HEK293 (cell line): Measurements from ENCODE around the gene CDCA4.

Experiments
- CTCF ChIA-PET: fragments of 350-600 bp; formaldehyde crosslinking; extraction: SDS; loops from one replicate; lab custom pipeline; 2021; ENCODE audit warnings: antibody characterized with exemption; lab: Yijun Ruan, JAX
- POLR2A ChIA-PET: fragments of 300-600 bp; formaldehyde crosslinking; extraction: SDS; loops from one replicate; lab custom pipeline; 2020; ENCODE audit warnings: antibody characterized with exemption, inconsistent platforms; lab: Yijun Ruan, JAX
- H3K27ac ChIP-seq: fragments of 200-500 bp; sonication (Bioruptor generic); 2 replicates; pipeline ENCODE4 v1.5.1; 2014; ENCODE audit warnings: low read depth, low read length, control low read depth, inconsistent platforms; ENCODE audit errors: extremely low read depth
- H3K36me3 ChIP-seq, 2 experiments: fragments of 200-500 bp in 1 of 2; sonication (Bioruptor generic) in 1 of 2; 1 replicate in 1 of 2; 2 replicates in 1 of 2; pipeline ENCODE4 v1.5.1; 2014 to 2017; ENCODE audit warnings: inconsistent platforms in 2 of 2, low read length in 2 of 2; ENCODE audit not compliant: control insufficient read depth in 2 of 2, insufficient read depth in 1 of 2
- H3K4me1 ChIP-seq: fragments of 200-500 bp; sonication (Bioruptor generic); 2 replicates; pipeline ENCODE4 v1.5.1; 2014; ENCODE audit warnings: mild to moderate bottlenecking, low read length, inconsistent platforms; ENCODE audit not compliant: control insufficient read depth, insufficient read depth
- H3K4me3 ChIP-seq: 2 replicates; pipeline ENCODE4 v1.5.1; 2011; ENCODE audit warnings: low read depth, mild to moderate bottlenecking, control low read depth, low read length, moderate library complexity
- H3K9me3 ChIP-seq: fragments of 200-500 bp; sonication (Bioruptor generic); 2 replicates; pipeline ENCODE4 v1.5.1; 2014; ENCODE audit warnings: low read depth, low read length, inconsistent platforms; ENCODE audit not compliant: control insufficient read depth, insufficient read depth
- GFI1B ChIP-seq: fragments of 450-650 bp; formaldehyde crosslinking; IDR thresholded peaks from 2 replicates; pipeline ENCODE4 v1.5.1; 2016; ENCODE audit warnings: missing biosample characterization, missing genetic modification characterization
- MZF1 ChIP-seq: fragments of 450-650 bp; formaldehyde crosslinking; IDR thresholded peaks from 2 replicates; pipeline ENCODE4 v1.5.1; 2017; ENCODE audit warnings: missing biosample characterization, missing genetic modification characterization, borderline replicate concordance
- TRIM28 ChIP-seq: IDR thresholded peaks from 2 replicates; pipeline ENCODE4 v1.6.1; 2011; ENCODE audit warnings: low read length, control low read depth, borderline replicate concordance
- ZBTB6 ChIP-seq: fragments of 450-650 bp; formaldehyde crosslinking; IDR thresholded peaks from 2 replicates; pipeline ENCODE4 v1.5.1; 2017; ENCODE audit warnings: missing biosample characterization, missing genetic modification characterization
- ZBTB7A ChIP-seq: fragments of 450-650 bp; formaldehyde crosslinking; IDR thresholded peaks from 2 replicates; pipeline ENCODE4 v1.5.1; 2016; ENCODE audit warnings: low read depth, missing biosample characterization, missing genetic modification characterization
- ZNF138 ChIP-seq: fragments of 450-650 bp; formaldehyde crosslinking; IDR thresholded peaks from 2 replicates; pipeline ENCODE4 v1.5.1; 2016; ENCODE audit warnings: missing biosample characterization, missing genetic modification characterization, borderline replicate concordance
- ZNF274 ChIP-seq, 2 experiments: fragments of 200-500 bp in 1 of 2; fragments of 450-650 bp in 1 of 2; sonication (Bioruptor generic) in 1 of 2; formaldehyde crosslinking in 1 of 2; IDR thresholded peaks; 2 replicates each; pipeline versions ENCODE4 v1.5.1 to v1.6.1; 2014 to 2016; ENCODE audit warnings: borderline replicate concordance in 1 of 2, inconsistent platforms in 1 of 2, low read length in 1 of 2, missing biosample characterization in 1 of 2, missing genetic modification characterization in 1 of 2
- ZNF366 ChIP-seq: fragments of 450-650 bp; formaldehyde crosslinking; conservative IDR thresholded peaks from 2 replicates; pipeline ENCODE4 v1.5.1; 2016; ENCODE audit warnings: missing biosample characterization, missing genetic modification characterization
- ZXDB ChIP-seq: fragments of 450-650 bp; formaldehyde crosslinking; IDR thresholded peaks from 2 replicates; pipeline ENCODE4 v1.5.1; 2016; ENCODE audit warnings: missing biosample characterization, missing genetic modification characterization
- TF ChIP-seq, protein P1 (sequence below): fragments of 450-650 bp; formaldehyde crosslinking; IDR thresholded peaks from 2 replicates; pipeline ENCODE4 v1.5.1; 2016; ENCODE audit warnings: missing biosample characterization, missing genetic modification characterization
- TF ChIP-seq, protein P2 (sequence below): fragments of 450-650 bp; formaldehyde crosslinking; IDR thresholded peaks from 2 replicates; pipeline ENCODE4 v1.5.1; 2016; ENCODE audit warnings: missing biosample characterization, missing genetic modification characterization, borderline replicate concordance
- TF ChIP-seq, protein P3 (sequence below): fragments of 450-650 bp; formaldehyde crosslinking; conservative IDR thresholded peaks from 2 replicates; pipeline ENCODE4 v1.5.1; 2016; ENCODE audit warnings: low read depth, missing biosample characterization, missing genetic modification characterization

Gene CDCA4

GRCh38 chr14:105047283-105048016 lies 26.6 kb upstream of the CDCA4 start:
- Histone ChIP-seq H3K27ac (no peak overlapping the region), H3K4me1 (peaks cover 2% of the 10 kb centered on the region; the same call in 1 of the 2 replicates), H3K4me3 (no peak overlapping the region), H3K36me3 (no peaks in the 10 kb centered on the region), H3K9me3 (no peaks in the 10 kb centered on the region)
- ChIA-PET POLR2A (no interaction called here), CTCF (interaction anchor here (0.5 to 8.3 kb wide), 9 partner anchors 11 to 305 kb away, joined by 3 to 109 read pairs (median 7); partner anchors contain the start of gene CDCA4)
- TF ChIP-seq ZNF138 (no peak), MZF1 (no peak)

DNA sequence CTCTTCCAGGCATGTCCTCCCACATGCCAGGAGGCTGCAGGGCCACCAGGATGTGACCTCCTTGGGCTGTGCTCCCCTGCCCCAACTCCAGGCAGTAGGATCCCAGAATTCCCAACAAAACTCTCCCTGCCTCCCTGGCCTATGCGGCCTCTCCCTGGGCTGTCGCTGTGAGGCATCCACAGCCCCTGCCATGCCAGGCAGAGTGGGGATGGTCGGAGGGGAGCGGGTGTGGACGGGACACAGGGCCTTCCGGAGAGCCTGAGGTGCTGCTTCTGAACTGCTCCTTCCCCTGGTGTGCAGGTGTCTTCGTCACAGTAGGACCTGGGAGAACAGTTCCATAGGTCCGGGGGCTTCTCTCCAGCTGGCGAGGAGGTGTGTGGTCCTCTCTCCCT lies 26.0 kb upstream of the CDCA4 start:
- Histone ChIP-seq H3K36me3 (no peaks in the 10 kb centered on the region), H3K9me3 (no peaks in the 10 kb centered on the region), H3K27ac (no peak overlapping the region), H3K4me3 (no peak overlapping the region), H3K4me1 (peaks cover 2% of the 10 kb centered on the region; the same call in 1 of the 2 replicates)
- POLR2A ChIA-PET: no interaction called here
- CTCF ChIA-PET: interaction anchor here (0.5 to 8.3 kb wide), 21 partner anchors 12 to 351 kb away, joined by 3 to 109 read pairs (median 5); partner anchors contain the start of genes CDCA4 and PLD4
- TF ChIP-seq, protein P1, sequence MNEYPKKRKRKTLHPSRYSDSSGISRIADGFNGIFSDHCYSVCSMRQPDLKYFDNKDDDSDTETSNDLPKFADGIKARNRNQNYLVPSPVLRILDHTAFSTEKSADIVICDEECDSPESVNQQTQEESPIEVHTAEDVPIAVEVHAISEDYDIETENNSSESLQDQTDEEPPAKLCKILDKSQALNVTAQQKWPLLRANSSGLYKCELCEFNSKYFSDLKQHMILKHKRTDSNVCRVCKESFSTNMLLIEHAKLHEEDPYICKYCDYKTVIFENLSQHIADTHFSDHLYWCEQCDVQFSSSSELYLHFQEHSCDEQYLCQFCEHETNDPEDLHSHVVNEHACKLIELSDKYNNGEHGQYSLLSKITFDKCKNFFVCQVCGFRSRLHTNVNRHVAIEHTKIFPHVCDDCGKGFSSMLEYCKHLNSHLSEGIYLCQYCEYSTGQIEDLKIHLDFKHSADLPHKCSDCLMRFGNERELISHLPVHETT (tag by site-specific recombination): no peak
- TF ChIP-seq ZBTB6 (tag by site-specific recombination) (no peak), ZNF274 (IDR thresholded peaks at IDR 0.05; ENCODE audit: low read length) (no peak), ZNF274 (tag by site-specific recombination; IDR thresholded peaks at IDR 0.05; ENCODE audit: borderline replicate concordance) (no peak), ZBTB7A (tag by site-specific recombination) (no peak), ZNF366 (tag by site-specific recombination) (no peak), TRIM28 (no peak), GFI1B (tag by site-specific recombination) (no peak), ZXDB (tag by site-specific recombination) (no peak)
- TF ChIP-seq, protein P2, sequence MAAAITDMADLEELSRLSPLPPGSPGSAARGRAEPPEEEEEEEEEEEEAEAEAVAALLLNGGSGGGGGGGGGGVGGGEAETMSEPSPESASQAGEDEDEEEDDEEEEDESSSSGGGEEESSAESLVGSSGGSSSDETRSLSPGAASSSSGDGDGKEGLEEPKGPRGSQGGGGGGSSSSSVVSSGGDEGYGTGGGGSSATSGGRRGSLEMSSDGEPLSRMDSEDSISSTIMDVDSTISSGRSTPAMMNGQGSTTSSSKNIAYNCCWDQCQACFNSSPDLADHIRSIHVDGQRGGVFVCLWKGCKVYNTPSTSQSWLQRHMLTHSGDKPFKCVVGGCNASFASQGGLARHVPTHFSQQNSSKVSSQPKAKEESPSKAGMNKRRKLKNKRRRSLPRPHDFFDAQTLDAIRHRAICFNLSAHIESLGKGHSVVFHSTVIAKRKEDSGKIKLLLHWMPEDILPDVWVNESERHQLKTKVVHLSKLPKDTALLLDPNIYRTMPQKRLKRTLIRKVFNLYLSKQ (tag by site-specific recombination): no peak
- TF ChIP-seq, protein P3, sequence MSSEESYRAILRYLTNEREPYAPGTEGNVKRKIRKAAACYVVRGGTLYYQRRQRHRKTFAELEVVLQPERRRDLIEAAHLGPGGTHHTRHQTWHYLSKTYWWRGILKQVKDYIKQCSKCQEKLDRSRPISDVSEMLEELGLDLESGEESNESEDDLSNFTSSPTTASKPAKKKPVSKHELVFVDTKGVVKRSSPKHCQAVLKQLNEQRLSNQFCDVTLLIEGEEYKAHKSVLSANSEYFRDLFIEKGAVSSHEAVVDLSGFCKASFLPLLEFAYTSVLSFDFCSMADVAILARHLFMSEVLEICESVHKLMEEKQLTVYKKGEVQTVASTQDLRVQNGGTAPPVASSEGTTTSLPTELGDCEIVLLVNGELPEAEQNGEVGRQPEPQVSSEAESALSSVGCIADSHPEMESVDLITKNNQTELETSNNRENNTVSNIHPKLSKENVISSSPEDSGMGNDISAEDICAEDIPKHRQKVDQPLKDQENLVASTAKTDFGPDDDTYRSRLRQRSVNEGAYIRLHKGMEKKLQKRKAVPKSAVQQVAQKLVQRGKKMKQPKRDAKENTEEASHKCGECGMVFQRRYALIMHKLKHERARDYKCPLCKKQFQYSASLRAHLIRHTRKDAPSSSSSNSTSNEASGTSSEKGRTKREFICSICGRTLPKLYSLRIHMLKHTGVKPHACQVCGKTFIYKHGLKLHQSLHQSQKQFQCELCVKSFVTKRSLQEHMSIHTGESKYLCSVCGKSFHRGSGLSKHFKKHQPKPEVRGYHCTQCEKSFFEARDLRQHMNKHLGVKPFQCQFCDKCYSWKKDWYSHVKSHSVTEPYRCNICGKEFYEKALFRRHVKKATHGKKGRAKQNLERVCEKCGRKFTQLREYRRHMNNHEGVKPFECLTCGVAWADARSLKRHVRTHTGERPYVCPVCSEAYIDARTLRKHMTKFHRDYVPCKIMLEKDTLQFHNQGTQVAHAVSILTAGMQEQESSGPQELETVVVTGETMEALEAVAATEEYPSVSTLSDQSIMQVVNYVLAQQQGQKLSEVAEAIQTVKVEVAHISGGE (tag by site-specific recombination): no peak
